HL-60 (cell line): ENCODE measurements around the gene HPSE2.

Source experiments
- DNase-seq, 2 experiments: peaks; one replicate each; pipeline ENCODE4 v3.0.0-alpha.2; 2010 to 2020; ENCODE audit warnings: low read depth in 1 of 2, low spot score in 1 of 2
- H3K27ac ChIP-seq: fragments of 250-450 bp; sonication (Bioruptor Pico); replicated peaks from 2 replicates; pipeline ENCODE4 v1.5.1; 2020; ENCODE audit warnings: mild to moderate bottlenecking, moderate library complexity
- H3K27me3 ChIP-seq: fragments of 250-450 bp; sonication (Bioruptor Pico); 2 replicates; pipeline ENCODE4 v1.5.1; 2021; ENCODE audit warnings: mild to moderate bottlenecking, moderate library complexity; ENCODE audit not compliant: insufficient read depth, poor library complexity, severe bottlenecking
- H3K4me3 ChIP-seq: replicated peaks from 2 replicates; pipeline ENCODE4 v1.5.1; 2011; ENCODE audit warnings: mild to moderate bottlenecking, control low read depth, low read length; ENCODE audit not compliant: insufficient read depth
- GABPA ChIP-seq: IDR thresholded peaks from 2 replicates; pipeline ENCODE4 v1.6.1; 2012; ENCODE audit warnings: low read depth
- POLR2AphosphoS5 ChIP-seq: IDR thresholded peaks from 2 replicates; pipeline ENCODE4 v1.6.1; 2012; ENCODE audit warnings: low read depth
- SPI1 ChIP-seq: IDR thresholded peaks from 2 replicates; pipeline ENCODE4 v1.6.1; 2012; ENCODE audit warnings: low read depth, mild to moderate bottlenecking, borderline replicate concordance
- TF ChIP-seq, protein P1 (sequence below): IDR thresholded peaks from one replicate; pipeline ENCODE4 v1.5.1; 2011; ENCODE audit warnings: low read length, control low read depth, inconsistent platforms; ENCODE audit not compliant: insufficient read depth
- TF ChIP-seq, protein P2 (sequence below): IDR thresholded peaks from 2 replicates; pipeline ENCODE4 v1.6.1; 2012; ENCODE audit warnings: low read depth; ENCODE audit not compliant: insufficient replicate concordance

The HPSE2 gene

DNA sequence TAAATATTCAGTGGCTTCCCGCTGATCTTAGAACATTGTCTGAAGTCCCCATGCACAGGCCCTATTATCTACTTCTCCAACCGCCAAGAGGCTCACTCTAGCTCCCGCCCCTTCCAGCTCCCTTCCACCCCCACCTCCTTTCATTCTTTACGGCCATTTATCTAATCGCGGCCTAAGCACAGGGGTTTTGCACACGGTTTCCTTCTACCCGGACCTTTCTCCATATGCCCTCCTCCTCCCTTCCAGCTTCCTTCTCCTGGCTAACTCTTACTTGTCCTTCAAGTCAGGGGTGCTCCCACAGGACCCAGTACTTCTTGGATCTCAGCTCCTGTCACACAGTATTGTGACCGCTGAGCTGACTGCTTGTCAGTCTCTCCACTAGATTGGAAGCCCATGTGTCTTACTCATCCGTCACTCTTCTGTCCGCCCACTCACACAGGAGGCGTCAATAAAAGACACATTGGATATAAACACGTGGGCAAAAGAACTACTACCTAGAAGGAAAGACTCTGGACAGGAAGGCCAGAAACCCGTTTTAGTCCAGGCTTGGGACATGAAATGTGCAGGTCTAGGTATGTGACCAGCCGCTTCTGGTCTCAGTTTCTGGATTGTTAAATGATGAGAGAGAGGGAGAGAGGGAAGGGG lies 768.7 kb downstream of the HPSE2 start:
- peaks cover 6% of the 10 kb centered on the region for H3K27me3 ChIP-seq
- H3K27ac ChIP-seq = no peak overlapping the region
- no peak for DNase-seq
- no peak overlapping the region for H3K4me3 ChIP-seq
- TF ChIP-seq GABPA (no peak), SPI1 (no peak), POLR2AphosphoS5 (no peak)
- TF ChIP-seq, protein P1, sequence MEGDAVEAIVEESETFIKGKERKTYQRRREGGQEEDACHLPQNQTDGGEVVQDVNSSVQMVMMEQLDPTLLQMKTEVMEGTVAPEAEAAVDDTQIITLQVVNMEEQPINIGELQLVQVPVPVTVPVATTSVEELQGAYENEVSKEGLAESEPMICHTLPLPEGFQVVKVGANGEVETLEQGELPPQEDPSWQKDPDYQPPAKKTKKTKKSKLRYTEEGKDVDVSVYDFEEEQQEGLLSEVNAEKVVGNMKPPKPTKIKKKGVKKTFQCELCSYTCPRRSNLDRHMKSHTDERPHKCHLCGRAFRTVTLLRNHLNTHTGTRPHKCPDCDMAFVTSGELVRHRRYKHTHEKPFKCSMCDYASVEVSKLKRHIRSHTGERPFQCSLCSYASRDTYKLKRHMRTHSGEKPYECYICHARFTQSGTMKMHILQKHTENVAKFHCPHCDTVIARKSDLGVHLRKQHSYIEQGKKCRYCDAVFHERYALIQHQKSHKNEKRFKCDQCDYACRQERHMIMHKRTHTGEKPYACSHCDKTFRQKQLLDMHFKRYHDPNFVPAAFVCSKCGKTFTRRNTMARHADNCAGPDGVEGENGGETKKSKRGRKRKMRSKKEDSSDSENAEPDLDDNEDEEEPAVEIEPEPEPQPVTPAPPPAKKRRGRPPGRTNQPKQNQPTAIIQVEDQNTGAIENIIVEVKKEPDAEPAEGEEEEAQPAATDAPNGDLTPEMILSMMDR = no peak
- TF ChIP-seq, protein P2, sequence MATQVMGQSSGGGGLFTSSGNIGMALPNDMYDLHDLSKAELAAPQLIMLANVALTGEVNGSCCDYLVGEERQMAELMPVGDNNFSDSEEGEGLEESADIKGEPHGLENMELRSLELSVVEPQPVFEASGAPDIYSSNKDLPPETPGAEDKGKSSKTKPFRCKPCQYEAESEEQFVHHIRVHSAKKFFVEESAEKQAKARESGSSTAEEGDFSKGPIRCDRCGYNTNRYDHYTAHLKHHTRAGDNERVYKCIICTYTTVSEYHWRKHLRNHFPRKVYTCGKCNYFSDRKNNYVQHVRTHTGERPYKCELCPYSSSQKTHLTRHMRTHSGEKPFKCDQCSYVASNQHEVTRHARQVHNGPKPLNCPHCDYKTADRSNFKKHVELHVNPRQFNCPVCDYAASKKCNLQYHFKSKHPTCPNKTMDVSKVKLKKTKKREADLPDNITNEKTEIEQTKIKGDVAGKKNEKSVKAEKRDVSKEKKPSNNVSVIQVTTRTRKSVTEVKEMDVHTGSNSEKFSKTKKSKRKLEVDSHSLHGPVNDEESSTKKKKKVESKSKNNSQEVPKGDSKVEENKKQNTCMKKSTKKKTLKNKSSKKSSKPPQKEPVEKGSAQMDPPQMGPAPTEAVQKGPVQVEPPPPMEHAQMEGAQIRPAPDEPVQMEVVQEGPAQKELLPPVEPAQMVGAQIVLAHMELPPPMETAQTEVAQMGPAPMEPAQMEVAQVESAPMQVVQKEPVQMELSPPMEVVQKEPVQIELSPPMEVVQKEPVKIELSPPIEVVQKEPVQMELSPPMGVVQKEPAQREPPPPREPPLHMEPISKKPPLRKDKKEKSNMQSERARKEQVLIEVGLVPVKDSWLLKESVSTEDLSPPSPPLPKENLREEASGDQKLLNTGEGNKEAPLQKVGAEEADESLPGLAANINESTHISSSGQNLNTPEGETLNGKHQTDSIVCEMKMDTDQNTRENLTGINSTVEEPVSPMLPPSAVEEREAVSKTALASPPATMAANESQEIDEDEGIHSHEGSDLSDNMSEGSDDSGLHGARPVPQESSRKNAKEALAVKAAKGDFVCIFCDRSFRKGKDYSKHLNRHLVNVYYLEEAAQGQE = no peak

DNA sequence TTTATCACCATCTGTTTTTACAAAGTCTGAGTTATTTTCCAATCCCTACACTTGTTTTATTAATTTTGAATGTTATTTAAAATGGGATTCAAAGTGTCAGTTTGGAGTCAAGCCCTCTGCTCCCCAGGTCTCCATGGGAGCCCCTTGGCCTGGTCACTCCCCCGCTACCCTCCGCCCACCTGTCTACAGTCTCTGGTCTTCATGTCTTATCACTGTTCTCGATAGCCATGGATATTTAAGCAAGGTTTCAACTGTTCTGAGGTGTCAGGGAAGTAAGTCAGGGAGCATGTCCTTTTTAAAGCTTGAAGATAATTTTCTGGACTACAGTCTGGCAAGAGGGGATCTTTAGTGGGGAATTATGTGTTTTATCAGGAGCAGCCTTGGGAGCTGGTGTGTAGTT lies 769.8 kb downstream of the HPSE2 start:
- peaks cover 5% of the 10 kb centered on the region for H3K27me3 ChIP-seq
- no peak overlapping the region for H3K4me3 ChIP-seq
- TF ChIP-seq GABPA (no peak), SPI1 (no peak), POLR2AphosphoS5 (no peak)
- TF ChIP-seq, protein P2 = no peak
- TF ChIP-seq, protein P1 = no peak
- no peak overlapping the region for H3K27ac ChIP-seq
- DNase-seq = no peak

DNA sequence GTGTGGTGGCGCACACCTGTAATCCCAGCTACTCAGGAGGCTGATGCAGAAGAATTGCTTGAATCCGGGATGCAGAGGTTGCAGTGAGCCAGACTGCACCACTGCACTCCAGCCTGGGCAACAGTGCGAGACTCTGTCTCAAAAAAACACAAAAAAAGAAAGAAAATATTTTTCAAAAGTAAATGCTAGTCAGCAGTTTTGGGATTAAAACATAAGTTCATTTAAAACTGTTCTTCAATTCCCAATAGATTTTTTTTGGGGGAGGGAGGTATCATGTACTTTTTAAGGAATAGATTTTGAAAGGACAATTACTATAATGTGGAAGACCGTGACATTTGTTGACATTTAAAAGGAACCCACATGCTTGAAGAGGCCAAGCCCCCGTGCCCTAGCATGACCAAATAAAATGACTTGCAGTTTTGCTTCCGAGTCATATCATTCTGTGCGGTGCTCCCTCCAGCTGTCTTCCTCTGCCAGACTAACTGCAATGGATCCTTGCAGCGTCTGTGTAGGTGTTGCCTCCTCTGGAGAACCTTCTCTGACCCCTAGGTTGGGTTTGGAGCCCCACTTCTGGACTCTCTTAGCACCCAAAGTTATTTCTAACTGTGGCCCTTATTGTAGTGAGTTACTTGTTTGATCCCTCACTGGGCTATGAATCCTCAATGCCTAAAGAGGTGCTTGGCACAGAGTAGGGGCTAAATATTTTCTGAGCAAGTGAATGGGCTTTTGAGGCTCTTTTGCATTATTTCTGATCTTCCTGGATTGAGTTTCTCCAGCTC lies 771.5 kb downstream of the HPSE2 start:
- no peak for DNase-seq
- peaks cover 4% of the 10 kb centered on the region for H3K27me3 ChIP-seq
- no peak overlapping the region for H3K27ac ChIP-seq
- no peak overlapping the region for H3K4me3 ChIP-seq
- no peak for TF ChIP-seq POLR2AphosphoS5
- TF ChIP-seq SPI1 = no peak
- no peak for TF ChIP-seq GABPA

DNA sequence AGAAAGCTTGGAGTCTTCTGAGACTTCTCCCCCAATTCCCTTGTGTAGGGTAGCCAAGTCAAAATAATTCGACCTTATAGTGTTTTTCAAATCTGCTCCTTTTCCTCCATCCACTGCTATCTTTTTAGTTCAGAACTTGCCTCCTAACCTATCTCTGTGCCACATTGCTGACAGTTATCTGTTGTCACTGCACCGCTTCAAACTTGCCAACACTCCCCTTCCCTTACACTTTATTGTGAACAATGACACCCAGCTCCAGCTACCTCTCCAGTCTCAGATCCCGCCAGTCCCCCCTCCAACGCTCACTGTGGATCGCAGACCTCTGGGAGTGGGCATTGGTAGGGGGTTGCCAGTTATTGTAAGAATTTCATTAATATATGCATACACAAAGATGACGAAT lies 772.6 kb downstream of the HPSE2 start:
- TF ChIP-seq GABPA (no peak), SPI1 (no peak), POLR2AphosphoS5 (no peak)
- TF ChIP-seq, protein P2 = no peak
- TF ChIP-seq, protein P1 = no peak
- Histone ChIP-seq H3K4me3 (no peak overlapping the region), H3K27ac (no peak overlapping the region), H3K27me3 (peaks cover 3% of the 10 kb centered on the region)
- DNase-seq = no peak
